Skin epidermis (tissue), 12 donors: ENCODE results near the gene SYS1.
"Not testable (repeated sequence)": the region's sequence is repeated elsewhere in the genome, so short reads cannot be mapped to it uniquely, and the experiment has no call there.

ENCODE experiments used
- H3K27ac ChIP-seq, 21 experiments: fragments of 200-600 bp; sonication (generic) in 11 of 21; one replicate each; pipeline ENCODE4 v1.5.0; 2020; ENCODE audit warnings: mild to moderate bottlenecking in 3 of 21, inconsistent platforms in 2 of 21, moderate library complexity in 2 of 21
- H3K4me3 ChIP-seq, 7 experiments: fragments of 200-600 bp; sonication (generic) in 2 of 7; one replicate each; pipeline ENCODE4 v1.5.0; 2020; ENCODE audit warnings: inconsistent platforms in 2 of 7, mild to moderate bottlenecking in 2 of 7, moderate library complexity in 1 of 7

SYS1 gene

DNA sequence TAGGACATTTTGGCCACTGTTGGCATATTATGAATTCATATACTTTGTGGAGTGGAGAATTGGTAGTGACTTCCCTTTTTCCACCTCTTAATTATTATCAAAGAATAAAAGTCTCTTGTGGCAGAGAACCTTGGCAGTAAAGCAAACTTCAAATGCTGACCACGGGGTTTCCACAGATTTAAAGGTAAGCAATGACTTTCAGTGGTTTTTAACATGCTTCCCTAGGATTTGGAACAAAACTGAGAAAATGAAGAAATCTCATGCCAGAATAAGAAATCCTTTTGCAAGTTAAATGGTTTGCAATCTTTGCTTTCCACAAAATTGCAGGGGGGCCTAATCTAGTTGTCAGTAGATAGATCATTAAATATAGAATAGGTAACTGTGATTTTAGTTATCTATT, 12.7 kb upstream of the SYS1 start:
- no peak overlapping the region for H3K27ac ChIP-seq
- H3K4me3 ChIP-seq = no peak overlapping the region

DNA sequence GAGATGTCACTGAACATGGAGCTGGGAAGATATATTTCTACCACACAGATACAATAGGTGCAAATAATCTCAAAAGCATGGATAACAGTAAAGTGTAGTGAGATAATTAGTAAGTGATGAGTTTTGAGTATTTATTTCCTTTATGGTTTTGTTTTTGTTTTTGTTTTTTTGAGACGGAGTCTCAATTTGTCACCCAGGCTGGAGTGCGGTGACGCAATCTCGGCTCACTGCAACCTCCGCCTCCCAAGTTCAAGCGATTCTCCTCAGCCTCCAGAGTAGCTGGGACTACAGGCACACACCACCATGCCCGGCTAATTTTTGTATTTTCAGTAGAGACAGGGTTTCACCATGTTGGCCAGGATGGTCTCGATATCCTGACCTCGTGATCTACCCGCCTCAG, 12.2 kb upstream of the SYS1 start:
- H3K27ac ChIP-seq, H3K4me3 ChIP-seq: not testable (repeated sequence)

- no peak overlapping the region for H3K27ac ChIP-seq
- H3K4me3 ChIP-seq = no peak overlapping the region
These were observed 10.2 kb upstream of the SYS1 start for GRCh38 chr20:45352729-45353128.

DNA sequence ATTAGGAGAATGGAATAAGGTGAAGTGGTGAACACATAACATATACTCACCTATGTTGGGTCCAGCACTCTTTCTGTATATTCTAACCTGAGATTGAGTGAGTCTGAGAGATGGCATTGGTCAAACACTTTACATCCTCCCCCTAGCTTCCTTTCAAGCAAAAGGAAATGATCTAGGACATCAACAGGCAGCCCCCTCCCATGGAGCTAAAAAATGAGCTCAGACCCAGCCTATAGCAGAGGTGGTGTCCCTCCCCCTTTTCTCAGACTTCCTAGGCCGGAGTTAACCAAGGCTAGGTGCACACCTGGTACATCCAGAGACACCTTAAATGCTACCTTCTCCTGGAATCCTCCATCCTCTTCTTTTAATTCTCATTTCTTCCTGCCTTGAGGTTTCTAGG, 9.2 kb upstream of the SYS1 start:
- no peak overlapping the region for H3K4me3 ChIP-seq
- H3K27ac ChIP-seq = no peak overlapping the region

GRCh38 chr20:45354423-45355208, 8.3 kb upstream of the SYS1 start:
- peak overlapping the region in 4 of 21 experiments; percentile 7 to 24 (median 18) for H3K27ac ChIP-seq

GRCh38 chr20:45355209-45356084, 7.5 kb upstream of the SYS1 start:
- Histone ChIP-seq H3K27ac (peak overlapping the region in 6 of 21 experiments; percentile 7 to 46 (median 24)), H3K4me3 (no peak overlapping the region)

More at GRCh38 chr20:45354423-45355208, 8.3 kb upstream of the SYS1 start:
- no peak overlapping the region for H3K4me3 ChIP-seq

GRCh38 chr20:45358282-45359068, 4.5 kb upstream of the SYS1 start:
- Histone ChIP-seq H3K27ac (peak overlapping the region in 16 of 21 experiments; percentile 3 to 78 (median 46)), H3K4me3 (no peak overlapping the region)

- H3K4me3 ChIP-seq = no peak overlapping the region
- peak overlapping the region in 8 of 21 experiments; percentile 24 to 78 (median 58) for H3K27ac ChIP-seq
These were observed 3.9 kb upstream of the SYS1 start for GRCh38 chr20:45359069-45359405.

DNA sequence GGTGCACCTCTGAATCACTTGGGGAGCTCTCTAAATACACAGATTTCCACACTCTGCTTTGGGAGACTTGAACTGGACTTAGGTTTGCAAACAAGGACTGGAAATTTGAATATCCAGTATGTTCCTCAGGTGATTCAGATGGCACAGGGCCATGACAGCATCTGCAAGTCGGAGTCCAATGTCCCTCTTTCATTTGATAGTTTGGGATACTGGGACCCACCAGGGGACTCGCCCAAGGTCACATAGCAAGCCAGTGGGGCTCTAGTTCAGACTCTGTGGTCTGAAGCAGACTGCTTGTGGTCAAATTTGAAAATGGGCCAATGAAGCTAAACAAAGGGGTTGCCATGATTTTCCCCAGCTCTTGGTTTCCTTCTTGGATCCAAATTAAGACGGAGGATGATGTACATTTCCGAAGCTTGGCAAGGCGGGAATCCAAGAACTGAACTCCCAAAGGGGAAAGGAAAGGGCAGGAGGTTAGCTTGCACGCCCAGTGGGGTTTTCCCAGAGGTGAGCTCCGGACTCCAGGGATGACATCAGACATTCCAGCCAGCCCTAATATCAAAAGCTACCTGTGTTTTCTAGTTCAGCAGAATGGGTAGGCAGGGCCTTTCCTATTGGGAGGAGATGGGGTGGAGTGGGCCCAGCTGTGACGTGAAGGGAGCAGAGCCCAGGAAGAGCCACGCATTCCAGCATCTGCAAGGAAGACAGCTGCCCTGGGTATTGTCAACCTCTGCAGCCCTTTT, 3.4 kb upstream of the SYS1 start:
- H3K4me3 ChIP-seq = no peak overlapping the region
- peak overlapping the region in 6 of 21 experiments; percentile 3 to 78 (median 54) for H3K27ac ChIP-seq

DNA sequence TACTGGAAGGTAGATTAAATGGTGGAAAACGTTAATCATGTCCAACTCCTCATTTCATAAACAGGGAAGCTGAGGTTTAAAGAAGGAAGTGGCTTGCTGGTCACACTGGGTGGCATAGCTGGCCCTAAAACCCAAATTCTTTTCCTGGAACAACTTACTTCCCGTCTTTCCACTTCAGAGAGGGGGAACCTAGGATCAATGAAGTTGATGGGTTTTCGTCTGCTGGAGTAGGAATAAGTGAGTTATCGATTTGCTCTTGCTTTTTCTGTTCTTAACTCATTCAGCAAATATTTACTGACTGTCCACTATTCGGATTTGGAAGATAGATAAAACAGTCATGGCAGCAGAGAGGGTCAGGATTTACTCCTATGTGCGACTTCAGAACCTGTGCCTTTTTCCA, 1.2 kb upstream of the SYS1 start:
- Histone ChIP-seq H3K4me3 (no peak overlapping the region), H3K27ac (peak overlapping the region in 5 of 21 experiments; percentile 26 to 99 (median 65))

GRCh38 chr20:45363611-45364492, 896 bp downstream of the SYS1 start:
- H3K4me3 ChIP-seq = peak overlapping the region; percentile 49 to 83 (median 62)
- peak overlapping the region in 20 of 21 experiments; percentile 81 to 99 (median 94) for H3K27ac ChIP-seq

- Histone ChIP-seq H3K4me3 (no peak overlapping the region), H3K27ac (no peak overlapping the region)
These were observed 2.6 kb downstream of the SYS1 start for GRCh38 chr20:45365444-45365970.

DNA sequence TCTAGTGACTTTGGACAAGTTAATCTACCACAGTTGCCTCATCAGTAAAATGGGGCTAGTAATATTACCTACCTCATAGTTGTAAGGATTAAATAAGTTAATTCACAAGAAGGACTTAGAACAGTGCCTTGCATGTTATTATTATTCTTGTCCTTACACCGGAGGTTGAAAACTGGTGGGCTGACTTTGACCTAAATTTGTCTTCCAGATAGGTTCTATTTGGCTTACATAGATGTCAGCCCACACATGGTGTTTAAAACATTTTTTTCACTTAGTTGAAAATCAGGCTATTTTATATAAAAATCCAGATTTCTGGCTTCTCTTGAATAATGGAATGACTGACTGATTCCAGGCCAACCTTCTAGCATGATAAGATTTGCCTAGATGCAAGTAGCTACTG, 3.2 kb downstream of the SYS1 start:
- H3K4me3 ChIP-seq = no peak overlapping the region

GRCh38 chr20:45366631-45367030, 3.7 kb downstream of the SYS1 start:
- peak overlapping the region in 2 of 21 experiments; percentile 42 to 44 for H3K27ac ChIP-seq
- H3K4me3 ChIP-seq = no peak overlapping the region

More for the DNA sequence above, 3.2 kb downstream of the SYS1 start:
- H3K27ac ChIP-seq = no peak overlapping the region

GRCh38 chr20:45367126-45367525, 4.2 kb downstream of the SYS1 start:
- H3K4me3 ChIP-seq = no peak overlapping the region
- H3K27ac ChIP-seq = peak overlapping the region in 3 of 21 experiments; percentile 39 to 76 (median 53)

- Histone ChIP-seq H3K27ac (peak overlapping the region in 10 of 21 experiments; percentile 10 to 76 (median 32)), H3K4me3 (no peak overlapping the region)
These were observed 5.4 kb downstream of the SYS1 start for GRCh38 chr20:45368221-45368980.

DNA sequence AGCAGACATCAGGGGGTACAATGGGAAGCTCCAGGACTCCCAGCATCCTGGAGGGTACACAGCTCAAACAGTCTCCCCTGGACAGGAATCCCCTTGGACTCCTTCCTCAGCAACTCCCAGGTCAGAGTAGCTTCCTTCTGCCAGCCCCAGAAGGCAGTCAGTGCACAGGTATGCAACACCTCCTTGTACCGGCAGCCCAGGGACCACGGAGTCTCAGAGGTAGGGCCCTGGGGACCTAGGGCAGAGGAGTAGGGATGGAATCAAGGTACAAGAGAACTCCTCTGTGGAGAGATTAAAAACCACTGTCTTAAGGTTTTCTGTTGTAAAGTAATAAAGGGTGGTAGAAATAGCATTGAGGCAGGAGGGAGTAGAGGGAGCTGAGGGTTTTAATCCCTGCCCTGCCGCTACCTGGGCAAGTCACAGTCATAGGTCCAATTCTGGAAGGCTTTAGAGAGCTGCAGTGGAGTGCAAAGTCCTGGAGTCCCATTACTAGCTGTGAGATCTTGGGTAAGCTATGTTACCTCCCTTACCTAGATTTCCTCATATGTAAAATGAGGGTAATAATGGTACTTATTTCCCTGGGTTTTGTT, 7.7 kb downstream of the SYS1 start:
- Histone ChIP-seq H3K4me3 (no peak overlapping the region), H3K27ac (no peak overlapping the region)
